ENCODE measurements around the gene NPHS1. TPM values are rescaled to one million over a fixed set of nuclear protein-coding genes. Genes with fewer than 3 reads are reported as not detected.
"Not testable (repeated sequence)": the region's sequence is repeated elsewhere in the genome, so short reads cannot be mapped to it uniquely, and the experiment has no call there.

NPHS1 gene
- total RNA-seq: not detected in 2 replicates

- no peak for DNase-seq (ENCODE audit: low read depth)
These were observed at the start of gene NPHS1 for GRCh38 chr19:35852029-35852780. Gene NPHS1 (minus strand): TSS chr19:35852504. CDS start chr19:35851837, 667 bp downstream.

- DNase-seq (ENCODE audit: low read depth): peak; percentile 73
These were observed 48.8 kb upstream of the NPHS1 start for GRCh38 chr19:35901055-35901644.

GRCh38 chr19:35899547-35900214, 47.4 kb upstream of the NPHS1 start:
- peak; percentile 76 for DNase-seq (ENCODE audit: low read depth)

- DNase-seq (ENCODE audit: low read depth): no peak
These were observed 46.1 kb upstream of the NPHS1 start for GRCh38 chr19:35898499-35898809.

GRCh38 chr19:35897706-35898451, 45.6 kb upstream of the NPHS1 start:
- no peak for DNase-seq (ENCODE audit: low read depth)

- no peak for DNase-seq (ENCODE audit: low read depth)
These were observed 44.3 kb upstream of the NPHS1 start for GRCh38 chr19:35896643-35897040.

GRCh38 chr19:35895911-35896642, 43.8 kb upstream of the NPHS1 start:
- no peak for DNase-seq (ENCODE audit: low read depth)

GRCh38 chr19:35894342-35894741, 42.0 kb upstream of the NPHS1 start:
- no peak for DNase-seq (ENCODE audit: low read depth)

- DNase-seq (ENCODE audit: low read depth): not testable (repeated sequence)
These were observed 39.5 kb upstream of the NPHS1 start for GRCh38 chr19:35891819-35892218.

- no peak for DNase-seq (ENCODE audit: low read depth)
These were observed 37.9 kb upstream of the NPHS1 start for GRCh38 chr19:35890113-35890650.

GRCh38 chr19:35889370-35890112, 37.2 kb upstream of the NPHS1 start:
- no peak for DNase-seq (ENCODE audit: low read depth)

- DNase-seq (ENCODE audit: low read depth): no peak
These were observed 36.1 kb upstream of the NPHS1 start for GRCh38 chr19:35888398-35888797.

- no peak for DNase-seq (ENCODE audit: low read depth)
These were observed 34.9 kb upstream of the NPHS1 start for GRCh38 chr19:35887197-35887596.

- DNase-seq (ENCODE audit: low read depth): no peak
These were observed 33.6 kb upstream of the NPHS1 start for GRCh38 chr19:35885904-35886303.

- DNase-seq (ENCODE audit: low read depth): no peak
These were observed 33.0 kb upstream of the NPHS1 start for GRCh38 chr19:35885225-35885738.

- no peak for DNase-seq (ENCODE audit: low read depth)
These were observed 31.6 kb upstream of the NPHS1 start for GRCh38 chr19:35883882-35884281.

- peak; percentile 76 for DNase-seq (ENCODE audit: low read depth)
These were observed 30.0 kb upstream of the NPHS1 start for GRCh38 chr19:35882114-35882832.

- DNase-seq (ENCODE audit: low read depth): peak; percentile 61
These were observed 27.5 kb upstream of the NPHS1 start for GRCh38 chr19:35879770-35880317.

- DNase-seq (ENCODE audit: low read depth): no peak
These were observed 26.8 kb upstream of the NPHS1 start for GRCh38 chr19:35879068-35879467.

All from renal cortical epithelial cell (primary cell).